NT2/D1 (cell line): ENCODE measurements around the gene NTNG1.

ENCODE experiments used
- SUZ12 ChIP-seq: IDR thresholded peaks from 2 replicates; pipeline ENCODE4 v1.6.1; 2011; ENCODE audit not compliant: insufficient read length, insufficient read depth; ENCODE audit errors: extremely low read depth
- YY1 ChIP-seq: IDR thresholded peaks from 2 replicates; pipeline ENCODE4 v1.6.1; 2011; ENCODE audit not compliant: insufficient read length, insufficient read depth
- ZNF274 ChIP-seq: IDR thresholded peaks from 2 replicates; pipeline ENCODE4 v1.6.1; 2011; ENCODE audit warnings: mild to moderate bottlenecking, low read depth, low read length

DNA sequence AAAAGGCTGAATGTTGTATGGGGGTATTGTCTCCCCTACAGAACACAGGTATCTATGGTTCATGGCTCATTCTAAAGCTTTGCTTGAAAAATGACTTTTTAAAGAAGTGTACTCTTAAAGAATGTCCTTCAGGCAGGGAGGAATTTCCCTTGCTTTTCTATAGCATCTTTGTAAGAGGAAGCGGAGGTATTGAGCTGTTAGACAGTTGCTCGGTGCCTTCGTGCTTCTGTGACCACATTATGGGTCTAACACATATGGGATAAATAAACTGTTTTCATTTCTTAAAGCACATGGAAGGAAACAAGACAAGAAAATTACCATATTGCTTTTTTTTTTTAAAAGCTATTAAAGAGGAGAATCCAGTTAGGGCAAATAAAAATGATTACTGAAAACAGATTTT is 182.9 kb downstream of the NTNG1 start:
- TF ChIP-seq ZNF274: no peak
- no peak for TF ChIP-seq YY1
- TF ChIP-seq SUZ12: no peak
